GM06990 (cell line): Measurements from ENCODE around the gene CNIH3.

ENCODE experiments used
- DNase-seq: peaks from one replicate; pipeline ENCODE4 v3.0.0-alpha.2; 2011; ENCODE audit not compliant: insufficient read length; ENCODE audit errors: extremely low read depth
- H3K27me3 ChIP-seq: replicated peaks from 2 replicates; pipeline ENCODE4 v1.6.0; 2011; ENCODE audit warnings: low read length; ENCODE audit not compliant: control insufficient read depth, insufficient read depth
- H3K36me3 ChIP-seq: 2 replicates; pipeline ENCODE4 v1.5.1; 2011; ENCODE audit warnings: low read length; ENCODE audit not compliant: control insufficient read depth, insufficient read depth
- H3K4me3 ChIP-seq: replicated peaks from 2 replicates; pipeline ENCODE4 v1.5.1; 2011; ENCODE audit warnings: low read depth, mild to moderate bottlenecking, control low read depth, low read length
- TF ChIP-seq, protein P1 (sequence below): IDR thresholded peaks from 2 replicates; pipeline ENCODE4 v1.5.1; 2011; ENCODE audit warnings: low read length, control low read depth, mild to moderate bottlenecking, inconsistent platforms; ENCODE audit not compliant: insufficient read depth, poor library complexity, severe bottlenecking

CNIH3 gene

DNA sequence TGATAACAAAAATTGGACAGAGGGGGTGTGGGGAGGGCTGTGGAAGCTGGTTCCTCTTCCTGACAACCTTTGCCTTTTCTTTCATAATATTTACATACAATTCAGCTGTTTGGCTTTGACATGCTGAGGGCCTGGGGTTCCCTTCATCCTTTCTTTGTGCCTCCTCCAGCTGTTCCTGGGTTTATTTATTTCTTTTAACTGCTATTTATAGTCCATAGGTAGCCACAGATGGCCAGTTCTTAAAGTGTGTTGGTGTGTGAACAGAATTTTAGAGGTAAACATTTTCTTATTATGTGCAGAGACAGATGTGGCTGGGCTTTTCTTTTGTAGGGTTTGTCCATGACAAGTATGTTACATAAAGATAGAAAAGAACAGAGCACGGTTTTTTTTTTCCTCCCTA is 34.1 kb upstream of the CNIH3 start:
- no peak for DNase-seq
- Histone ChIP-seq H3K4me3 (no peak overlapping the region), H3K27me3 (no peaks in the 10 kb centered on the region), H3K36me3 (no peaks in the 10 kb centered on the region)
- TF ChIP-seq, protein P1, sequence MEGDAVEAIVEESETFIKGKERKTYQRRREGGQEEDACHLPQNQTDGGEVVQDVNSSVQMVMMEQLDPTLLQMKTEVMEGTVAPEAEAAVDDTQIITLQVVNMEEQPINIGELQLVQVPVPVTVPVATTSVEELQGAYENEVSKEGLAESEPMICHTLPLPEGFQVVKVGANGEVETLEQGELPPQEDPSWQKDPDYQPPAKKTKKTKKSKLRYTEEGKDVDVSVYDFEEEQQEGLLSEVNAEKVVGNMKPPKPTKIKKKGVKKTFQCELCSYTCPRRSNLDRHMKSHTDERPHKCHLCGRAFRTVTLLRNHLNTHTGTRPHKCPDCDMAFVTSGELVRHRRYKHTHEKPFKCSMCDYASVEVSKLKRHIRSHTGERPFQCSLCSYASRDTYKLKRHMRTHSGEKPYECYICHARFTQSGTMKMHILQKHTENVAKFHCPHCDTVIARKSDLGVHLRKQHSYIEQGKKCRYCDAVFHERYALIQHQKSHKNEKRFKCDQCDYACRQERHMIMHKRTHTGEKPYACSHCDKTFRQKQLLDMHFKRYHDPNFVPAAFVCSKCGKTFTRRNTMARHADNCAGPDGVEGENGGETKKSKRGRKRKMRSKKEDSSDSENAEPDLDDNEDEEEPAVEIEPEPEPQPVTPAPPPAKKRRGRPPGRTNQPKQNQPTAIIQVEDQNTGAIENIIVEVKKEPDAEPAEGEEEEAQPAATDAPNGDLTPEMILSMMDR, result no peak

DNA sequence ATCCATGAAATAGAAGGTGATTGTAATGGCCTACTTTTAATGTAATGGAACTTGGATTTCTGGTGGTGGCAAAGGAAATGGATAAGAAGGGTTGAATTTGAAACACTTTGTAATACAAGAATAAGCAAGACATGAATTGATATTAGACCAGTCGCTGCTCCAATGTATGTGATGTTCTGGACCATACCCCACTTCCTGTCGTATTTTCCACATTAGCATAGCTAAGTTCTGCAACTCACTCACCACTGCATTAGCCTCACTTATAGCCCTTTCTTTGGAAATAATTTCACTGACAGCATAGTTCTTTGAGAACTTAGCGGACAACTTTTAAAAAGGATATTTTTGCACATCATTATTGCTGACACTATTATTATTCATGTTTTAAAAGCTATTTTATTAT is 32.3 kb upstream of the CNIH3 start:
- DNase-seq, result no peak
- Histone ChIP-seq H3K27me3 (no peaks in the 10 kb centered on the region), H3K36me3 (no peaks in the 10 kb centered on the region), H3K4me3 (no peak overlapping the region)
- TF ChIP-seq, protein P1, result no peak

GRCh38 chr1:224585051-224585450 is 31.1 kb upstream of the CNIH3 start:
- H3K27me3 ChIP-seq, result no peaks in the 10 kb centered on the region
- H3K4me3 ChIP-seq, result no peak overlapping the region
- TF ChIP-seq, protein P1, result no peak
- no peak for DNase-seq
- H3K36me3 ChIP-seq, result no peaks in the 10 kb centered on the region

GRCh38 chr1:224587051-224587450 is 29.1 kb upstream of the CNIH3 start:
- H3K36me3 ChIP-seq, result no peaks in the 10 kb centered on the region
- H3K4me3 ChIP-seq, result no peak overlapping the region
- TF ChIP-seq, protein P1, result no peak
- no peaks in the 10 kb centered on the region for H3K27me3 ChIP-seq
- no peak for DNase-seq

GRCh38 chr1:224588515-224588914 is 27.6 kb upstream of the CNIH3 start:
- TF ChIP-seq, protein P1, result no peak
- Histone ChIP-seq H3K27me3 (no peaks in the 10 kb centered on the region), H3K36me3 (no peaks in the 10 kb centered on the region), H3K4me3 (no peak overlapping the region)
- DNase-seq, result no peak

GRCh38 chr1:224589006-224589405 is 27.1 kb upstream of the CNIH3 start:
- TF ChIP-seq, protein P1, result no peak
- H3K27me3 ChIP-seq, result no peaks in the 10 kb centered on the region
- no peak overlapping the region for H3K4me3 ChIP-seq
- no peaks in the 10 kb centered on the region for H3K36me3 ChIP-seq
- no peak for DNase-seq
